HepG2 (cell line): Measurements from ENCODE around the gene SLC19A1. TPM values are rescaled to one million over a fixed set of nuclear protein-coding genes. Genes with fewer than 3 reads are reported as not detected.

Experiments
- ARNT2 ChIP-seq: sonication (generic); formaldehyde crosslinking; IDR thresholded peaks from 2 replicates; pipeline ENCODE4 v1.8.0; 2022; ENCODE audit warnings: mild to moderate bottlenecking, low read depth, missing genetic modification reagents, moderate library complexity
- CCDC6 ChIP-seq: sonication (generic); formaldehyde crosslinking; IDR thresholded peaks from 2 replicates; pipeline ENCODE4 v1.8.1; 2022; ENCODE audit warnings: mild to moderate bottlenecking, missing genetic modification reagents, moderate library complexity
- DBP ChIP-seq: sonication (generic); formaldehyde crosslinking; IDR thresholded peaks from 2 replicates; pipeline ENCODE4 v1.4.0; 2020; ENCODE audit warnings: missing genetic modification reagents; ENCODE audit errors: not compliant biosample characterization
- GMEB2 ChIP-seq: IDR thresholded peaks from 2 replicates; pipeline ENCODE4 v1.6.1; 2016; ENCODE audit warnings: missing biosample characterization, missing genetic modification reagents, low read depth
- HNF1B ChIP-seq: sonication (generic); formaldehyde crosslinking; IDR thresholded peaks from 2 replicates; pipeline ENCODE4 v1.5.1; 2020; ENCODE audit warnings: mild to moderate bottlenecking, moderate library complexity, missing genetic modification reagents
- KAT7 ChIP-seq: IDR thresholded peaks from 2 replicates; pipeline ENCODE4 v1.6.1; 2018; ENCODE audit warnings: borderline replicate concordance, missing compliant biosample characterization
- MED13 ChIP-seq: sonication (generic); formaldehyde crosslinking; IDR thresholded peaks from 2 replicates; pipeline ENCODE4 v1.5.0; 2020; ENCODE audit warnings: missing genetic modification reagents
- MIER2 ChIP-seq: IDR thresholded peaks from 2 replicates; pipeline ENCODE4 v1.6.1; 2016; ENCODE audit warnings: missing biosample characterization, missing genetic modification reagents
- NAIF1 ChIP-seq: sonication (generic); formaldehyde crosslinking; IDR thresholded peaks from 2 replicates; pipeline ENCODE4 v1.5.0; 2020; ENCODE audit warnings: mild to moderate bottlenecking, missing genetic modification reagents, borderline replicate concordance
- PAXIP1 ChIP-seq: sonication (generic); formaldehyde crosslinking; conservative IDR thresholded peaks from 2 replicates; pipeline ENCODE4 v1.4.0; 2020; ENCODE audit warnings: mild to moderate bottlenecking, missing genetic modification reagents, moderate library complexity
- SETDB1 ChIP-seq: sonication (generic); formaldehyde crosslinking; IDR thresholded peaks from 2 replicates; pipeline ENCODE4 v1.5.1; 2020; ENCODE audit warnings: missing genetic modification reagents, mild to moderate bottlenecking, borderline replicate concordance
- SP5 ChIP-seq: IDR thresholded peaks from 2 replicates; pipeline ENCODE4 v1.6.1; 2016; ENCODE audit warnings: low read depth, borderline replicate concordance
- ZFP36L2 ChIP-seq: sonication (generic); formaldehyde crosslinking; IDR thresholded peaks from 2 replicates; pipeline ENCODE4 v1.4.0; 2020; ENCODE audit warnings: missing genetic modification reagents
- ZNF276 ChIP-seq: sonication (generic); formaldehyde crosslinking; IDR thresholded peaks from 2 replicates; pipeline ENCODE4 v1.4.0; 2020; ENCODE audit warnings: mild to moderate bottlenecking, low read depth, missing genetic modification reagents
- ZNF281 ChIP-seq: sonication (generic); formaldehyde crosslinking; IDR thresholded peaks from 2 replicates; pipeline ENCODE4 v1.4.0; 2020; ENCODE audit warnings: missing genetic modification reagents, borderline replicate concordance
- ZNF33A ChIP-seq: sonication (generic); formaldehyde crosslinking; IDR thresholded peaks from 2 replicates; pipeline ENCODE4 v1.5.1; 2020; ENCODE audit warnings: missing genetic modification reagents, mild to moderate bottlenecking, moderate library complexity, borderline replicate concordance
- polyA plus RNA-seq, 8 experiments: library from polyadenylated mRNA; depleted of rRNA in 3 of 8; stranded (reverse) in 7 of 8; unstranded in 1 of 8; fragments of >200 nt; fragmentation: Illumina TruSeq in 4 of 8; extraction: Trizol in 4 of 8; gene quantifications; 2 replicates each; pipeline versions ENCODE4 v1.2.1 to v1.2.3, GENCODE V29; 2011 to 2016; ENCODE audit warnings: low read depth in 4 of 8, missing spikeins in 1 of 8, mixed read lengths in 1 of 8; ENCODE audit not compliant: insufficient read depth in 1 of 8
- total RNA-seq, 5 experiments: library from RNA; depleted of rRNA; stranded (reverse); fragments of >200 nt; fragmentation: Illumina TruSeq; extraction: Trizol; gene quantifications; 2 replicates each; pipeline ENCODE4 v1.2.3, GENCODE V29; 2016; ENCODE audit warnings: low read depth in 1 of 5

The SLC19A1 gene
- total and polyA plus RNA-seq, 2 of the 13 experiments (the other 11 are each of a cell fraction or from before 2014, with no cell fraction given) = 21.8 to 23.0 TPM

- TF ChIP-seq ZNF281 (CRISPR knock-in tag) (no peak), ZNF33A (CRISPR knock-in tag) (no peak), MED13 (CRISPR knock-in tag) (no peak), SETDB1 (CRISPR knock-in tag) (no peak), KAT7 (no peak), HNF1B (CRISPR knock-in tag) (no peak), CCDC6 (no peak), ZNF276 (CRISPR knock-in tag) (no peak), DBP (CRISPR knock-in tag) (no peak), NAIF1 (CRISPR knock-in tag) (no peak), SP5 (CRISPR knock-in tag) (no peak), GMEB2 (CRISPR knock-in tag) (no peak), ARNT2 (CRISPR knock-in tag) (no peak), PAXIP1 (0 out of 2 replicates have a peak, but pooled peaks have one; percentile 37), MIER2 (CRISPR knock-in tag) (no peak), ZFP36L2 (CRISPR knock-in tag) (no peak)
Measured at GRCh38 chr21:45548711-45549491, 6.7 kb upstream of the SLC19A1 start (continued).
